ENCODE data around the gene PHRF1.

PHRF1 gene

DNA sequence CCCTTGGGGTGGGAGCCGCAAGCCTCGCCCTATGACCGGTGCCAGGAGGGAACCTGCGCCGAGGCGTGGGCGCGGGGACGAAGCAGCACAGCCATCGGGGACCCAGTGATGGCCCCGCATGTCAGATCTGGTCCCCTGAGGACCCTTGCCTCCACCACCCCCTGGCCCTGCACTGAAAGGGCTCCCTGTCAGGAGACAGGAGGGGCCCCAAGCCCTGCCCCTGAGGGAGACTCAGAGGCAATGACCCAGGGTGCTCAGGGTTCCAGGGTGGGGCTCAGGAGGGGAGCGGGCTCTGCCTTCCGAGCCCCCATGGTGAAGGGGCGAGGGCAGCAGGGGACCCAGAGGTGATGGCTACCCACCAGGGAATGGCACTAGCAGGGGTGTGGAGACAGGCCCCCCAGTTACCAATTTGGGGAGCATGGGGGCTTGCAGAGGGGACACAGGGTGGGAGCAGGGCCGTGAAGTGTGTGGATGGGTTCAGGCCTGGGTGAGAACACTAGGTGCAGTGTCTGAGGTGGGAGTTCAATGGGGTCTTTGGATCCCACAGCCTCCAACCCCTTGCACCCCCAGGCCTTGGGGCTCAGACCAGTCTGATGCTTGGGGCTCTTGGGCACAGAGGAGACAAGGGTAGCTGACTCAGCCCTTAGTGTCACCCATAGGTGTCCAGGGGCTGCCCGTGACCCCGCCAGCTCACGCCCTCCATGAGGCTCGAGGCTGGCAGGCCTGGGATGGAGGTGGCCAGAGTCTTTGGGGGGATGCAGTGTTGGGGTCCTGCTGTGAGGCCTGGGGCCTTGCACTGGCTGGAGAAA lies 38.4 kb upstream of the PHRF1 start:
- no peak for DNase-seq

- DNase-seq, result no peak
Observed at GRCh38 chr11:538431-539051, 37.7 kb upstream of the PHRF1 start.

DNA sequence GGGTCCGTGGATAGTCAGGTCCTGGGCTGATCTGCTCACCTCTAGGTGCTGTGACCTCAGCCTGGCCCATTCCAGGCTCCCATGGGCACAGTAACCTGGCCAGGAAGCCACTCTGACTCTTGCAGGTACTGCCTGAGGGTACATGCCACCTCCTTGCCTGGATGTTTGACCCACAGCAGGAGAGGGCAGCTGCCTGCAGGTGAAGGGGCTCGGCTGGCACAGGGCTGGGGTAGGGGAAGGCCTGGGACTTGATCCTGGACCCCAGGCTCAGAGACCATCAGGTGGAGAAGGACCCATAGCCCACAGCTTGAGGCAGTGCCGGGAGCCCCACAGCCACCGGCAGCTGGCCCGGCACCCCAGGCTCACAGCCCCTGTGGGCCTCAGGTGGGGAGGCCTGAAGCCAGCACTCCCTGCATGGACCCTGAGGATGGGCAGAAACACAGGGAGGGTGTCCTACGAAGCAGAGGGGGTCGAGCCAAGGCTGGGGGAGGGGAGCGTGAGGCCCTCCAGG lies 36.2 kb upstream of the PHRF1 start:
- DNase-seq, result no peak

- no peak for DNase-seq
Observed at GRCh38 chr11:540583-541432, 35.5 kb upstream of the PHRF1 start.

GRCh38 chr11:541433-541885 lies 34.8 kb upstream of the PHRF1 start:
- no peak for DNase-seq

DNA sequence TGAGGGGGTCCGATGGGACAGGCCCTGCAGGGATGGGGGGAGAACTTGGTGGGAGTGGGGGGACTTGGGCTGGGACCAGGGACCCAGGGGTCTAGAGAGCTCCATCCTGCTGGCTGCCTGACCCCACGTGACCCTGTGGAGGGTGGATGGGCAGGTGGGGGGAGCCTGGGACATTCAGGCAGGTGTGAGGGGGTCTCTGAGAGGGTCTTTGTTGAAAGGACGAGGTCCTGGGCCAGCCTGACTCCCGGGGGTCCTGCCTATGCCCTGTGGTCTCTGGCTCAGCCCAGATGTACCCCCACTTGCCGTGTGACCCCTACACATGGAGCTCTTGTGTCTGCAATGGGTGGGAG lies 31.5 kb upstream of the PHRF1 start:
- DNase-seq, result no peak

DNA sequence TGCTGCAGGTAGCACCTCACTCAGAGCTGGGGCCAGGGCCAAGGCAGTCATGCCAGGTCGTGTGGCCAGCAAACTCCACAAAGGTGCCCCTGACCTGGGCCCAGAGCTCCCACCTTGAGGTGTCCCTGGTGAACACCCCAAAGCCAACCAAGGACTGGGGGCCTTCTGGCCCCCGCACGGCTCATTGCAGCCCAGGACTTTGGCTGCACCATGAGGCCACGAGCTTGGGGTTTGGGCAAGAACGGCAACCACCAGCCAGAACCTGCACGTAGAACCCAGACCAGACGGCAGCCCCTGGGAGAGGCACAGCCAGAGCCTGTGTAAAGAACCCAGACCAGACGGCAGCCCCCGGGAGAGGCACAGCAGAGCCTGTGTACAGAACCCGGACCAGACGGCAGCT lies 31.1 kb upstream of the PHRF1 start:
- no peak for DNase-seq

DNA sequence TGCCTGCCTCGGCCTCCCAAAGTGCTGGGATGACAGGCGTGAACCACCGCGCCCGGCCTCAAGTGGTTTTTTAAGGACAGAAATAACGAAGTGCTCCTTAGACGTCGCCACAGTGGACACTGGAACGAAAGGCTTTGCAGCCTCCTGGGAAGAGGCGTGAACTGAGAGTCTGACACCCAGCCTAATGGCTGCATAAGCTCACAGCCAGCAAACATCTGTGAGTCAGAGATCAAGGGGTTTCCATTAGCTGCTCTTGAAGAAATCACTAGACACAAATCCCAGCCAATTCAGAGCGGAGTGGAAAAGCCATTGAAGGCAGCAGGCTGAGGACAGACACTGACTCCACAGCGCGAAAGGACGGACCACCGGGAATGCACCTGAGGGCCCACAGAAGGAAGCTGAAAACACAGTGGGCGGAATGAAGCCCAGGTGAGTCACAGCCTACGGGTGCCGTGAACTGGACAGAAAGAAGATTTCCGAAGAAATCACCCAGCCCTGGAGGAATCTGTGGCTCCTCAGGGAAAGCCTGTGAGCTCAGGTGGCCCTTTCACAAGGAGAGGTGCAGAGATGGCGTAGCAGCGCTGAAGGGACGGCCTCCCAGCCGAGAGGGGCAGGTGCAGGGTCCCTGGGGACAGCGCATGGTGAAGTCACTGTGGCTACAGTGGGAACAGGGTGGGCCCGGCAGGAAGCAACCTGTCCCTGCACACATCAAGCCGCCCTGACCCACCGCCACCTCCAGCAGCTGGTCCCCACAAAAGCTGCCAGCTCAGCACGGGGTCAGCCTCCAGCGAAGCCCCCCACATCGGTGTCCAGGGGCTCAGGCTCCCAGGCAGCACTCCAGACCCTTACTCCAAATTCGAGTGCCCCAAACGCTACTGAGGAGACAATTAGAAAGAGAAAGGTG lies 27.3 kb upstream of the PHRF1 start:
- DNase-seq, result no peak

- no peak for DNase-seq
Observed at GRCh38 chr11:550021-550745, 26.1 kb upstream of the PHRF1 start.

DNA sequence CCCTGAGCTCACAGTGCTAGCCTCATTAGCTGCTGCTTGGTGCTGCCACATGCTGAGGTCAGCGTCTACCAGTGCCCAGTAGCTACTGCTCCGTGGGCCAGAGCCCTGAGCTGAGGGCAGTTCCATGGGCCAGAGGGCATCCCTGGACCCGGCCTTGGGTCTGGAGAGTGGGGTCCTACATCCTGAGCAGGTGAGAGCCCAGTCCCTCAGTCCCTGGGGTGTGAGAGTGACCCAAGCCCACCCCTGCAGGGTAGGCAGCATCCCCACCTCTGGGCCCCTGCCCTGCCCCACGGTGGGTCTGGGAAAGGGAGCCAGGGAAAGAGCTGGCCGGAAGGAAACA lies 25.6 kb upstream of the PHRF1 start:
- DNase-seq, result no peak

DNA sequence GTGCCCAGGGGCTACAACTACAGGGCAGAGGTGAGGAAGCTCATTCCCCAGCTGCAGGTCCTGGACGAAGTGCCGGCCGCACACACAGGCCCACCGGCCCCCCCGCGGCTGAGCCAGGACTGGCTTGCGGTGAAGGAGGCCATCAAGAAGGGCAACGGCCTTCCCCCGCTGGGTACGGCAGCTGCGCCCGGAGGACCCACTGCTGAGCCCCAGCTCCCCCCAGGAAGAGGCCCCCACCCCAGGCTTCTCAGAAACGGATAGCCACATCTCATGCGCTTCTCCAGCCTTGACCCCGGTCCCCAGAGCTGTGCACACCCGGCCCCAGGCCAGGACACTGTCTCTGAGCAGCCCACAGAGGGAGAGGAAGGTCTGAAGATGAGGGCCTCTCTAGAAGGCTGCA lies 25.1 kb upstream of the PHRF1 start:
- DNase-seq, result no peak

GRCh38 chr11:551596-551995 lies 24.7 kb upstream of the PHRF1 start:
- DNase-seq, result no peak

DNA sequence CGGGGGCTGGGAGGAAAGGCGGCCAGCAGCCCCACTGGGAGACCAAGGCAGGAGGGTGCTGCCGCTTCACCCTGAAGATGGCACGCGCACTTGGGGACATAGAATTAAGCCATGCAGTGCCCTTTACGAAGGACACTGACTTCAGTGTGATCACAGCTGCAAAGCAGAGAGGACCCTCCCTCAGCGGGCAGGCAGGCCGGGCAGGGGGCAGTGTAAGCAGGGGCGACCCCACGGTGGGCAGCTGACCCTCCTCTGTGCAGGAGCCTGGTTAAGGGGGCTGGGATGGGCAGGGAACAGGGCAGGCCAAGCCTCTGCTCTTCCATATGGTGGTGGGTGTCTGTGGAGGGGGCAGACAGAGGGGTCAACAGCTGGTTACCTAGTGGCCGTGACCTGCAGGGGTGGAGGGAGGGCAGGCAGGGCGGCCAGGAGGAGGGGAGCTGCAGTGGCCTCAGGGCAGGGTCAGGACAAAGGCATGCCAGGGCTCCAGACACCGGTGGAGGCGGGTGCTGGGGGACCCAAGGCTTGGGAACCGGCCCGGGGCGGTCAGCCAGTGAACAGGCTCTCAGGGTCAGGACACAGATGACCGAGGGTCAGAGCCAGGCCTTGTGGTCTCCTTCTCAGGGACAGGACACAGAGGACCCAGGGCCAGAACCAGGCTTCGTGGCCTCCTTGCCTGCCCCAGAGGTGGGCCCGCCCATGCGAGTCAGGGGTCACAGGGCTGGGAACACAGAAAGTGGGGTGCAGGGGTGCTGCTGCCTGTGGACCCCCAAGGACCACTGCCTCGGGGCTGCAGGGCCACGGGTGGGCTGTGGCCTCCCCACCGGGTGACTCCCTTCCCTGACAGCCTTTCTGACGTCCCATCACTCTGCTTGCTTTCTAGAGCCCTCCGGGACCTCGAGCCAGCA lies 22.9 kb upstream of the PHRF1 start:
- DNase-seq, result no peak

DNA sequence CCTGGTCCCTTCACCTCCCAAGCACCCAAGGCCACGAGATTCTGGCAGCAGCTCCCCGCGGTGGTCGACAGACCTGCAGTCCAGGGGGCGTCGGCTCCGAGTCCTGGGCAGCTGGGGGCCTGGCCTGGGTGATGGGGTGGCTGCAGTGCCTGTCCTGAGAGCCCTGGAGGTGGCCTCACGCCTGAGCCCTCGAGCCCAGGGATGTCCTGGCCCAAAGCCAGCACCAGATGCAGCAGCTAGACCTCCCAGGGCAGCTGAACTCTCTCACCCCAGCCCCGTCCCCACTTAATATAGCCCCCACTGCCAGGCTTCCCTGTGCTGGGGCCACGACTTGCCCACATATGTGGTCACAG lies 22.3 kb upstream of the PHRF1 start:
- no peak for DNase-seq

DNA sequence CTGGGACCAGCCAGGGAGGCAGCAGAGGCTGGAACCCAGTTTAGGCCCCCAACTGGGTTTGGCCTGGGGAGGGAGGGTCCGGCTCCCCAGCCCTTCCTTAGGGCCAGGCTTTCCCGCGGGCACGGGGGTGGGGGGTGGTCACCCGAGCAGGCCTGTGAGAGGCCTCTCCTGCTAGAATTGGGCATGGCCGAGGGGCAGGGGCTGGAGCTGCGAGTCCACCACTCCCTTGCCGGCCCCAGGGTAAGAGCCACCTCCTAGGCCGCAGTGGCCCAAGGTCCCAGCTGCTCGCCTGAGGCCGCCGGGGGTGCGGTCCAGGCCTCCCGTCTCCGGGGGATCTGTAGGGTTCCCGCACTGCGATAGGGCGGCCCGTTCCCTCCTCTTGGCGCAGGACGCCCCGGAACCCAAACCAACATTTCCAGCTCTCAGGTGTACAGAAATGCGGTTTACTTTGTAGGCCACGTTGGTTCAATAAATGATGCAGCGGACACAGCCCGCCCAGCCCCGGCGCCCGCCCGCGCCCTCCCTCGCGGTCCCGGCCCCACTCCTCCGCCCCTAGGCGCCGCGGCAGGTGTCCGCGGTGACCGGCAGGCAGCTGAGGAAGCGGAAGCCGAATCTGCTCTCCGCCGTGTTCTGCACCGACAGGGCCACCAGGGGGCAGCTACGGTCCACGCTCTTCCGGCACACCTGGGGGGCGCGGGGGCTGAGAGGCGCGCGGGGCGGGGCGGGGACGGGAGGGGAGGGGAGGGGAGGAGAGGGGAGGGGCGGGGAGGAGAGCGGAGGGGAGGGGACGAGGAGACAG lies 21.6 kb upstream of the PHRF1 start:
- peak; percentile 68 for DNase-seq

DNA sequence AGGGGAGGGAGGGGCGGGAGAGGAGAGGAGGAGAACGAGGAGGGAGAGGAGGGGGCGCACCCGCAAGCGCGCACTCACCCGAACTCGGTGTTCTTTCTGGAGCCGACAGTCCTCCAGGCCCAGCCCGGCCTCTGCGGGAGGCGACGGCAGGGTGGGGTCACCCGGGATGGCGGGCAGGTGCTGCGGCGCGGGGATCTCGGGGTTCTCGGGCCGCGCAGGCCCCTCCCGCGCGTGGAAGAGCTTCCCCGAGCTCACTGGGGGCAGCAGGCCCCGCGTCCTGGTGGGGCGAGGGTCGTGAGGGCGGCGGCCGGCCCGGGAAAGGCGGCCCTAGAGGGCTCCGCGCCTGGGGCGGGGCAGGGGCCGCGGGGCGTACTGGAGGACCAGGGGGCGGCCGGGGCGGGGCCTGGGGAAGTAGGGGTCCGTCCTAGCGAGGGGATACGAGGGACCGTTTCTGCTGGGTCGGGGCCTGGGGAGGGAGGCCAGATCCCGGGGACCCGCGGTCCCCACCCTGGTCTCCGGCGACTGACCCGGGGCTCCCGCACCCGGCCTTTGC lies 21.0 kb upstream of the PHRF1 start:
- no peak for DNase-seq

DNA sequence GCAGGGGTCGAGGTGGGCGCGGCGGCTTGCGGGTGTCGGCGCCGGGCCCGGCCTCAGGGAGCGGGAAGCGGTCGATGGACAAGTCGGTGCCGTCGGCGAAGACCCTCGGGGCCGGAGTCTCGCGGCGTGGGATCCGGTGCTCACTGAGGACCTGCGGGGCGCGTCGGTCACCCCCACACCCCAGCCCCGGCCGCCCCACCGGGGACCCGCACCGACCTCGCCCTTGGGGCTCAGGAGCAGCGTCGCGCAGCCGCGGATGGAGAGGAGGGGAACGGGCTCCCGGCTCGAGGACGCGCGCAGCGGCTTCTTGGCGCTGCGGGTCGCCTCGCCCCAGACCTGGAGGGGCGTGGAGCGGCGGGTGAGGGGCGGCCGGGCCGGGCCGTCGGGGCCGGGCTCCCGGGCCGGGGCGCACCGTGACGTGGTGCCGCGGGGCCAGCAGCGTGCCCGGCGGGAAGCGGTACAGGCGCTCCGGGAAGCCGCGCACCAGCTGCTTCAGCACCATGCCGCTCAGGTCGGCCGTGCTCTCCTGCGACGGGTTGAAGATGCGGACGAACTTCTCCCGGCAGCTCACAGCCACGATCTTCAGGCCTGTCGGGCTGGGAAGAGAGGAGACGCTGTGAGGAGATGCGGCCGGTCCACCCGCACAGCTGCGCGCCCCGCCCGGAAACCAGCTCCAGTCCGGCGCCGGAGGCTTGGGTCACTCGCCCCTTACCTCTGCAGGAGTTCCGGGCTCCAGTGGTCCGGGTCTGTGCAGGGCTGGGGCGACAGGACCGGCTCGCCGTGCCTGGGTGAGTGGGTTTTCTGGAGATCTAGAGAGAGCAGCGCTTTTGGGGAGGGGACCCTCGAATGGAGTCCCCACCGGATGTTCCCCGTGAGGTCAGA lies 20.2 kb upstream of the PHRF1 start:
- no peak for DNase-seq

GRCh38 chr11:556662-557256 lies 19.5 kb upstream of the PHRF1 start:
- DNase-seq, result no peak

Measured in NCI-H1092 (cell line).